Hepatocyte (in vitro differentiated cells): Measurements from ENCODE around the gene RAB1B. TPM values are rescaled to one million over a fixed set of nuclear protein-coding genes. Genes with fewer than 3 reads are reported as not detected.

Experiments
- DNase-seq: peaks from one replicate; pipeline ENCODE4 v3.0.0-alpha.2; 2016; ENCODE audit warnings: low spot score
- H2AFZ ChIP-seq: fragments of 200-600 bp; sonication (generic); 2 replicates; pipeline ENCODE4 v1.6.0; 2016; ENCODE audit warnings: antibody characterized with exemption, mild to moderate bottlenecking
- H3K27ac ChIP-seq: fragments of 200-600 bp; sonication (generic); 2 replicates; pipeline ENCODE4 v1.5.1; 2016; ENCODE audit warnings: mild to moderate bottlenecking
- H3K27me3 ChIP-seq: fragments of 200-600 bp; sonication (generic); 2 replicates; pipeline ENCODE4 v1.6.1; 2016
- H3K36me3 ChIP-seq: fragments of 200-600 bp; sonication (generic); replicated peaks from 2 replicates; pipeline ENCODE4 v1.5.1; 2016; ENCODE audit warnings: low read depth; ENCODE audit not compliant: insufficient read depth
- H3K4me1 ChIP-seq: fragments of 200-600 bp; sonication (generic); 2 replicates; pipeline ENCODE4 v1.5.1; 2016; ENCODE audit warnings: mild to moderate bottlenecking, moderate library complexity; ENCODE audit not compliant: insufficient read depth
- H3K4me2 ChIP-seq: fragments of 200-600 bp; sonication (generic); 2 replicates; pipeline ENCODE4 v1.6.0; 2016
- H3K4me3 ChIP-seq: fragments of 200-600 bp; sonication (generic); 2 replicates; pipeline ENCODE4 v1.5.1; 2016; ENCODE audit warnings: mild to moderate bottlenecking
- H3K79me2 ChIP-seq: fragments of 200-600 bp; sonication (generic); 2 replicates; pipeline ENCODE4 v1.6.0; 2017; ENCODE audit warnings: mild to moderate bottlenecking
- H3K9me2 ChIP-seq: fragments of 200-600 bp; sonication (generic); replicated peaks from 2 replicates; pipeline ENCODE4 v1.6.0; 2017; ENCODE audit warnings: mild to moderate bottlenecking; ENCODE audit not compliant: insufficient read depth
- H3K9me3 ChIP-seq: fragments of 200-600 bp; sonication (generic); 2 replicates; pipeline ENCODE4 v1.5.1; 2016; ENCODE audit warnings: low read depth, mild to moderate bottlenecking
- H4K20me1 ChIP-seq: fragments of 200-600 bp; sonication (generic); 2 replicates; pipeline ENCODE4 v1.6.0; 2016; ENCODE audit warnings: mild to moderate bottlenecking; ENCODE audit not compliant: insufficient read depth, poor library complexity, severe bottlenecking
- EZH2 ChIP-seq: fragments of 200-600 bp; sonication (generic); IDR thresholded peaks from 2 replicates; pipeline ENCODE4 v1.6.1; 2016; ENCODE audit warnings: antibody characterized with exemption, mild to moderate bottlenecking, borderline replicate concordance
- EZH2phosphoT487 ChIP-seq: fragments of 200-600 bp; sonication (generic); IDR thresholded peaks from one replicate; pipeline ENCODE4 v1.6.1; 2018; ENCODE audit warnings: antibody characterized with exemption, mild to moderate bottlenecking, low read depth, moderate library complexity; ENCODE audit not compliant: unreplicated experiment, severe bottlenecking
- WGBS: methylation state at CpG from one replicate; pipeline ENCODE4 v1.1.6; 2016; ENCODE audit warnings: low lambda C conversion rate; ENCODE audit errors: missing lambda C conversion rate; 5-methylcytosine and 5-hydroxymethylcytosine counted together
- polyA plus RNA-seq: library from polyadenylated mRNA; unstranded; fragments of >200 nt; fragmentation: Nextera tagmentation; extraction: Ambion mirVana; gene quantifications from 2 replicates; pipeline ENCODE4 v1.2.1, GENCODE V29; 2016
- total RNA-seq: library from RNA; depleted of rRNA; stranded (reverse); fragments of >200 nt; gene quantifications from 2 replicates; pipeline ENCODE4 v1.2.3, GENCODE V29; 2014
- TF ChIP-seq, protein P1 (sequence below): fragments of 200-600 bp; sonication (generic); IDR thresholded peaks from 2 replicates; pipeline ENCODE4 v1.5.1; 2016; ENCODE audit warnings: antibody characterized with exemption, mild to moderate bottlenecking; ENCODE audit not compliant: poor library complexity

The RAB1B gene
- total and polyA plus RNA-seq, 2 experiments from 2014 or later = 19.9 to 88.4 TPM

GRCh38 chr11:66262191-66262590 is 6.2 kb upstream of the RAB1B start:
- peaks cover 8% of the 10 kb centered on the region for H4K20me1 ChIP-seq
- 100% methylated on average over 5 of the region's 5 CpGs for WGBS

GRCh38 chr11:66262696-66263095 is 5.7 kb upstream of the RAB1B start:
- H3K27me3 ChIP-seq = no peaks in the 10 kb centered on the region
- H3K9me2 ChIP-seq = no peaks in the 10 kb centered on the region
- no peak overlapping the region for H3K4me2 ChIP-seq
- over 99% methylated on average over 12 of the region's 12 CpGs for WGBS
- H3K79me2 ChIP-seq = peaks cover 17% of the 10 kb centered on the region
- H3K9me3 ChIP-seq = no peaks in the 10 kb centered on the region
- DNase-seq = no peak
- no peak overlapping the region for H2AFZ ChIP-seq
- peaks cover 11% of the 10 kb centered on the region for H3K4me1 ChIP-seq
- H3K36me3 ChIP-seq = no peaks in the 10 kb centered on the region
- no peak for TF ChIP-seq EZH2
- TF ChIP-seq EZH2phosphoT487 = no peak
- TF ChIP-seq, protein P1, sequence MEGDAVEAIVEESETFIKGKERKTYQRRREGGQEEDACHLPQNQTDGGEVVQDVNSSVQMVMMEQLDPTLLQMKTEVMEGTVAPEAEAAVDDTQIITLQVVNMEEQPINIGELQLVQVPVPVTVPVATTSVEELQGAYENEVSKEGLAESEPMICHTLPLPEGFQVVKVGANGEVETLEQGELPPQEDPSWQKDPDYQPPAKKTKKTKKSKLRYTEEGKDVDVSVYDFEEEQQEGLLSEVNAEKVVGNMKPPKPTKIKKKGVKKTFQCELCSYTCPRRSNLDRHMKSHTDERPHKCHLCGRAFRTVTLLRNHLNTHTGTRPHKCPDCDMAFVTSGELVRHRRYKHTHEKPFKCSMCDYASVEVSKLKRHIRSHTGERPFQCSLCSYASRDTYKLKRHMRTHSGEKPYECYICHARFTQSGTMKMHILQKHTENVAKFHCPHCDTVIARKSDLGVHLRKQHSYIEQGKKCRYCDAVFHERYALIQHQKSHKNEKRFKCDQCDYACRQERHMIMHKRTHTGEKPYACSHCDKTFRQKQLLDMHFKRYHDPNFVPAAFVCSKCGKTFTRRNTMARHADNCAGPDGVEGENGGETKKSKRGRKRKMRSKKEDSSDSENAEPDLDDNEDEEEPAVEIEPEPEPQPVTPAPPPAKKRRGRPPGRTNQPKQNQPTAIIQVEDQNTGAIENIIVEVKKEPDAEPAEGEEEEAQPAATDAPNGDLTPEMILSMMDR = no peak
- H4K20me1 ChIP-seq = peaks cover 8% of the 10 kb centered on the region
- no peak overlapping the region for H3K4me3 ChIP-seq
- H3K27ac ChIP-seq = no peak overlapping the region

More at GRCh38 chr11:66262191-66262590, 6.2 kb upstream of the RAB1B start:
- DNase-seq = no peak
- Histone ChIP-seq H3K4me3 (no peak overlapping the region), H3K4me1 (peaks cover 10% of the 10 kb centered on the region), H3K4me2 (no peak overlapping the region), H3K9me3 (no peaks in the 10 kb centered on the region), H3K9me2 (no peaks in the 10 kb centered on the region), H3K36me3 (no peaks in the 10 kb centered on the region), H3K27me3 (no peaks in the 10 kb centered on the region), H2AFZ (no peak overlapping the region), H3K79me2 (peaks cover 17% of the 10 kb centered on the region), H3K27ac (no peak overlapping the region)
- no peak for TF ChIP-seq EZH2
- TF ChIP-seq, protein P1 = no peak
- TF ChIP-seq EZH2phosphoT487 = no peak

DNA sequence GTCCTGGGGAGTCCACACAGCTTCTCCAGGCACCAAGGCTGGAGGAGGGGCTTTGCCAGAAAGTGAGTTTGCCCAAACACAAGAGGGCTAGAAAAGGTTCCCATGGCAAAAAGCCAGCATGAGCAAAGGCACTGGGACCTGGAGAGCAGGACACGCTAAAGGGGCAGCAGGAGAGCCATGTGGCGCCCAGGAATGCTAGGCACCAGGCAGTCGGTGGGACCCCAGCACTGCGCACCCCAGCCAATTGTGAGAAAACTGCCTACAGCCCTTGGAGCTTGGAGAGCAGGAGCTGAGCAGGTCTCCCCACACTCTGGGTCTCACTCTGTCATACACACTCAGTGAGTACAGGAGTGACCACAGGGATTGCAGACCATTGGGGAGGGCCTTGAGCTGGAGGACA is 5.2 kb upstream of the RAB1B start:
- Histone ChIP-seq H3K4me3 (no peak overlapping the region), H2AFZ (no peak overlapping the region), H3K79me2 (peaks cover 17% of the 10 kb centered on the region), H3K4me1 (peaks cover 11% of the 10 kb centered on the region), H3K27ac (no peak overlapping the region), H4K20me1 (peaks cover 8% of the 10 kb centered on the region), H3K4me2 (no peak overlapping the region), H3K36me3 (no peaks in the 10 kb centered on the region), H3K9me3 (no peaks in the 10 kb centered on the region), H3K27me3 (no peaks in the 10 kb centered on the region), H3K9me2 (no peaks in the 10 kb centered on the region)
- DNase-seq = no peak
- 98% methylated on average over 4 of the region's 4 CpGs for WGBS
- TF ChIP-seq, protein P1 = no peak
- TF ChIP-seq EZH2phosphoT487 = no peak
- TF ChIP-seq EZH2 = no peak

DNA sequence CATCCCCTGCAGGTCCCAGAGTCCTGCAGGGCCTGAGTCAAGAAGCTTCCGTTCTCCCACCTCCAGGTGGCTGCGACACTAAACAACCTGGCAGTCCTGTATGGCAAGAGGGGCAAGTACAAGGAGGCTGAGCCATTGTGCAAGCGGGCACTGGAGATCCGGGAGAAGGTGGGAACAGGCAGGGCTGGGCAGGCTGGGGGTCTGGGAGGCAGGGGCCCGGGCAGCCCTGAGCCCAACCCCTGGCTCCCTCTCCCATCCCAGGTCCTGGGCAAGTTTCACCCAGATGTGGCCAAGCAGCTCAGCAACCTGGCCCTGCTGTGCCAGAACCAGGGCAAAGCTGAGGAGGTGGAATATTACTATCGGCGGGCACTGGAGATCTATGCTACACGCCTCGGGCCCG is 4.7 kb upstream of the RAB1B start:
- Histone ChIP-seq H2AFZ (no peak overlapping the region), H3K36me3 (no peaks in the 10 kb centered on the region), H3K4me3 (no peak overlapping the region), H3K4me2 (no peak overlapping the region), H4K20me1 (peaks cover 5% of the 10 kb centered on the region), H3K4me1 (peaks cover 6% of the 10 kb centered on the region), H3K79me2 (peaks cover 14% of the 10 kb centered on the region), H3K27ac (no peak overlapping the region), H3K27me3 (no peaks in the 10 kb centered on the region), H3K9me2 (no peaks in the 10 kb centered on the region), H3K9me3 (no peaks in the 10 kb centered on the region)
- TF ChIP-seq, protein P1 = no peak
- TF ChIP-seq EZH2 (no peak), EZH2phosphoT487 (no peak)
- WGBS = 96% methylated on average over 7 of the region's 10 CpGs
- no peak for DNase-seq
